NCI-H2171 (cell line): ENCODE results near the gene FGF10.

Experiments used
- DNase-seq: peaks from one replicate; lab custom pipeline; 2025; lab: John Stamatoyannopoulos, UW

FGF10 gene

GRCh38 chr5:44356231-44356630 lies 33.0 kb downstream of the FGF10 start:
- DNase-seq: no peak

- DNase-seq: no peak
These were observed 43.3 kb downstream of the FGF10 start for GRCh38 chr5:44345871-44346270.

GRCh38 chr5:44336708-44337107 lies 52.5 kb downstream of the FGF10 start:
- DNase-seq: no peak

GRCh38 chr5:44334622-44335021 lies 54.6 kb downstream of the FGF10 start:
- DNase-seq: no peak

DNA sequence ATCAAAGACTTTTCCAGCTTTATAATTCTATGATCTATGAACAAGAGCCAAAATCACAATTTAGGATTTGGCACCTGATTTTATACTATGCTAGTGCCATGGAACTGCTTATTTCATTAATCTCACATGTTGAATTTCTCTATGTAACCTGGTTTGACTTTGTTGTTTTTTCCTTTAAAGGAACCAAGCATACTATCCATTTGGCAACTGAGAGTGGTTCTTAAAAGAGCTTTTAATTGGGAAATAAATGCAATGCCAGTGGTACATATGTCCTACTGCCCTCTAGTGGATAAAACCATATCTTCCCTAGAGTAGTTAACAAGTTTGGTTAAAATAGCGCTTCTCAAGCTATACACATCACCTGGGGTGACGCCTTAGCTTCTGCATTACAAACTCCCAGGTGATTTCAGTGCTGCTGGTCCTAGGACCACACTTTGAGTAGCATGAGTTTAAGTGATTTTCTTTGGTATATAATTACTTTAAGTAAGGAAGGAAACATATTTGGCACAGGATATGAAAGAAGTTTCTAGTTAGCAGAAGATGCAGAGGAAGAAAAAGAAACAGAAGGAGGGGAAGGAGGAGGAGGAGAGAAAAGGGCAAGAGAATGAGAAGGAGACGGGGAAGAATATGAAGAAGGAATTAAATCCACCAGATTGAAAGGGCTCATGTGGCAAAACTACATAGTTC lies 56.8 kb downstream of the FGF10 start:
- DNase-seq: peak; percentile 16

- no peak for DNase-seq
These were observed 57.7 kb downstream of the FGF10 start for GRCh38 chr5:44331471-44332050.

DNA sequence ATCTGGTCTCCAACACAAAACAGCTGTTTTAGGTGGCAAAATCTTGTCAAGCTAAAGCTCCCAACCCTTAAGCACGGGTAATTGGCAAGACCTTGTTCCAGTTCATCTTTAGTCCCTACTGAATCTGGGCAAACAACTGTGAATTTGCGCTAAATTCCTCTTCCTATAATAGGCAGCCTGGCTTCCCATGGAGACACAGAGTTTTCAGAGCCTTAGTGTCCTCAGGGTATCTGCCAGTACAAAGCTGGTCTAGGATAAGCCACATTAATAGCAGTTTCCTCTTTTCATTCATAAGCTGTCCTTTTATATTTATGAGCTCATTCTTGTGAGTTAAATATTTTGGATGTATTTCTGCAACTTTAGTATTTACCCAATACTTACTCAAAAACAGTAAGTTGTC lies 59.5 kb downstream of the FGF10 start:
- DNase-seq: no peak

- DNase-seq: no peak
These were observed 68.0 kb downstream of the FGF10 start for GRCh38 chr5:44321144-44321725.

GRCh38 chr5:44320188-44320587 lies 69.0 kb downstream of the FGF10 start:
- no peak for DNase-seq

- no peak for DNase-seq
These were observed 70.3 kb downstream of the FGF10 start for GRCh38 chr5:44318883-44319282.

DNA sequence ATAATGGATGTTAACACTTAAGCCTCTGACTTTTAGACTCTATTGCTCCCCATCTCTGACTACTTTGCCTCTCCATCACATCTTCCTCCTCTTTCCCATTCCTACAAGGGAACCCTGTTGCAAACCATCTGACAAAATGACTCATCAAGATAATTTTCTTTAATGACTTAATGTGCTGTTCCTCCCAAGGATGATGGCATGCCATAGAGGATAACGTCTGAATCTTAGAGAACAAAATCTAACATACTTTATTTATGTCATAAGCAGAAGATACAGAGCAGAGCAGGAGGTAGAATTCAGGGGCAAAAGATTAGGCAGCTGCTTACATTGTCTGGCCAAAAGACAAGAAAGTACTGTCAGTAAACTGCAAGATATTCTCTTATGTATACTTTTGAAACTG lies 76.8 kb downstream of the FGF10 start:
- DNase-seq: no peak

DNA sequence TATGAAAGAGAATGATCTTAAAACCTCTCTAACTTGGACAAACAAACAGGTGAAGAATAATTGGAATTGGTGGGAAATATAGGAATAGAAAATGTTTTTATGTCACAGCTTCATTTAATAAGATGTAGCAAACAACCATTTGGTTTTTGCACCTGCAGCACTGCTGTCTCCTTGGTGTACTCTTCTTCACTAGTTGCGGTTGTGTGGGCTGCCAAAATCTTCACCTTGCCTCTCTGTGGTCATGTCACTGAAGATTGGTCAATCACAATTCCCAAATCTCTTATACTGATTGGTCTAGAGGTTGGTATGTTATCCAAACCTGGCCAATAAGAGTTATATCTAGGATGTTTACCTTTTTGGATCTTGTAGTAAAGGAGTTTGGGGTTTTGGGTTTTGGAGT lies 88.7 kb downstream of the FGF10 start:
- no peak for DNase-seq

- no peak for DNase-seq
These were observed 89.8 kb downstream of the FGF10 start for GRCh38 chr5:44299394-44299793.

DNA sequence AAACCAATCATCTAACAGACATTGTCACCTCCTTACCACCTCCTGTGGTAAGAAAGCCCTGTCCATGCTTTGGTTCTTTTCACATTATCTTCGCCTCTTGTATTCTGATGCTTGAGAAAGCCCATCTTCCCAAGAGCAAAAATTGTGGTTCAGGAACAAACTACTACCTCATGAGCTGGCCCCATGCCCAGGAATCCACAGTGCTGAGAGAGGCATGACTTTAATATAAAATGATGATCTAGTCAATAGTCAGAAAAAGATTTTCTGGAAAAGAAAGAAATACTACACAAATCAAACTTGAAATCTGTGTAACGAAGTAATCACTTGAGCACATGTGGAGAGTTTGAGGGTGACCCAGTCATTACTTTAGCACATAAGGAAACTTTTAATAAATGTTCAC lies 94.7 kb downstream of the FGF10 start:
- DNase-seq: no peak

DNA sequence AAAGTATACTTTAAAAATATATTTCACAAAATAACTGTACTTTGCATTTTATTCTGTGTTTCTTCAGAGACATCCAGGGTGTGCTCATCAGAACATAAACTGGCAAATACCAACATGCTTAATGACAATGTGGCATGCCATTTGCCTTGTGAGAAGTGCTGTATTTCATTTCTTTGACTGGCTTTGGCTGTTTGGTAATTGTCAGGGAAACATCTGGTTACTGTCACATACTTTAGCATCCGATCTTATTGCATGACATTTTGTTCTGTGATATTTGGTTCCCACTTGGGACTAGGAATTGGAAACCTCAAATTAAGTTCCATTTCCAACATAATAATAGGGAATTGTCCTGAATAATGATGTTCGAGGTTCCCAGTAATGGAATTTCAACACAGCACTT lies 96.5 kb downstream of the FGF10 start:
- DNase-seq: no peak

- DNase-seq: no peak
These were observed 110.8 kb downstream of the FGF10 start for GRCh38 chr5:44278469-44278868.

DNA sequence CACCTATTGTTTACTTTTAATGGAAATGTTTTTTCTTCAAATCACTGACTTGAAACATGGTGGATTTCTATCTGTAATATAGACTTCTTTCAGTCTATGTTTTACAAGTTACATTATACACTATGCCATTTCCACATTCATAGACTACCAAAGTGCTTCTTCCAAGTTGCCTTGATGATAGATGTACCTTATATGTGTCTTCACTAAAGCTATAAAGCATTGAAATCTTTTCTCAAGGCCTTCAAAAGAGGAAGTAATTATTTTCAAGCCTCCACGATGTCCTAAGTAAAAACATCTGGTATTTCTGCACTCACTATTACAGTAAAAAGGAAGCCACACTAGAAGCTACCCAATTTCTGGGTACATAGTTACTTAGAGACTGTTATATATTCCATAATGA lies 113.3 kb downstream of the FGF10 start:
- DNase-seq: no peak

GRCh38 chr5:44275329-44275728 lies 113.9 kb downstream of the FGF10 start:
- no peak for DNase-seq

- DNase-seq: no peak
These were observed 121.3 kb downstream of the FGF10 start for GRCh38 chr5:44267909-44268308.

DNA sequence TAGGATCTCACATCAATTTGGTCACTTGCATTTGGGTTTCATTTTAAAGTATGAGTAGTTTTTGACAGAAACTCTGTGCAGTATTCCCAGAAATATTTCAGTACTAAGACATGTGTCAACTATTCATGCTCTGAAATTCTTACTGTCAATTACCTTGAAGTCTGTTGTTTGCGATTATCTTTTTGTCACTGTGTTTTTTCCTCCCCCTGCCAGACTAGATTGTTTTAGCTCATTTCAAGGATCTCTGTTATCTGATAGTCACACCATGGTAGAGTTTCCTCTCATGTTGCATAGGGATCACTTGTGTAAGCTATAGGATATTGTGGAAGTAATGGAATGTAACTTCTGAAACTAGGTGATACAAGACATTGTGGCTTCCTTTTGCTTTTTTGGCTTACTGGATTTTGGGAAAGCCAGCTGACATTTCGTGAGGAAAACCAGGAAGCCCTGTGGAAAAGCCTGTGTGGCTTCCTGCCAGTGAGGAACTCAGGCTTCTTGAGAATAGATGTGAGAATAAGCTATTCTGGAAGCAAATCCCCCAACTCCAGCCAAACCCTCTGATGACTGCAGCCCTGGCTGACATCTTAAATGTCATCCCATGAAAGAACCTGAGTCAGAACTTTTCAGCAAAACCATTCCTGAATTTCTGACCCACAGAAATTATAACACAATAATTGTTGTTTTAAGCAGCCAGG lies 122.2 kb downstream of the FGF10 start:
- no peak for DNase-seq

- DNase-seq: no peak
These were observed 123.5 kb downstream of the FGF10 start for GRCh38 chr5:44265713-44266112.

GRCh38 chr5:44260793-44261192 lies 128.4 kb downstream of the FGF10 start:
- DNase-seq: no peak
